ENCODE measurements around the gene TMC8.

DNA sequence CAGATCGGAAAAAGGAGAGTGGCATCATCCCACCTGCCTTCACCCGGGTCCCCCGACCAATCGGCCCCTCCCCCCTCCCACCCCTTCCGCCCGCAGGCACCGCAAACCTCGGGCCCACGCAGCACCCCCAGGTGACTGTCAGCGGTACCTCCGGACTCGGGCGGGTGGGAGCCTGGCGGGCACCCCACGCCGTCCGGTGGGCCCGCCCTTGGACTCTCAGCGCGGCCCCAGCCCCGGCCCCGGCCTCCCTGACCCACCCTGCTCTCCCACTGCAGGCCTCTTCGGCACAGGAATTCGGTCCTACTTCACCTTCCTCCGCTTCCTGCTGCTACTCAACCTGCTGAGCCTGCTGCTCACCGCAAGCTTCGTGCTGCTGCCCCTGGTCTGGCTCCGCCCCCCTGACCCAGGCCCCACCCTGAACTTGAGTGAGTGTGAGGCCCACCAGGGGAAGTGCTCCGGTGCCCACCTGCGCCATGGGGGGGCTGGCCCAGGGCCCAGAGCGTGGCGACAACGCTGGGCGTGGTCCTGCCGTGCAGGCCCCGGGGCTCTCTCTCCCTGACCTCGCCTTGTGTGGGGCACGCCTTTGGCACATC is 1.6 kb downstream of the TMC8 start:
- TF ChIP-seq, protein P1, sequence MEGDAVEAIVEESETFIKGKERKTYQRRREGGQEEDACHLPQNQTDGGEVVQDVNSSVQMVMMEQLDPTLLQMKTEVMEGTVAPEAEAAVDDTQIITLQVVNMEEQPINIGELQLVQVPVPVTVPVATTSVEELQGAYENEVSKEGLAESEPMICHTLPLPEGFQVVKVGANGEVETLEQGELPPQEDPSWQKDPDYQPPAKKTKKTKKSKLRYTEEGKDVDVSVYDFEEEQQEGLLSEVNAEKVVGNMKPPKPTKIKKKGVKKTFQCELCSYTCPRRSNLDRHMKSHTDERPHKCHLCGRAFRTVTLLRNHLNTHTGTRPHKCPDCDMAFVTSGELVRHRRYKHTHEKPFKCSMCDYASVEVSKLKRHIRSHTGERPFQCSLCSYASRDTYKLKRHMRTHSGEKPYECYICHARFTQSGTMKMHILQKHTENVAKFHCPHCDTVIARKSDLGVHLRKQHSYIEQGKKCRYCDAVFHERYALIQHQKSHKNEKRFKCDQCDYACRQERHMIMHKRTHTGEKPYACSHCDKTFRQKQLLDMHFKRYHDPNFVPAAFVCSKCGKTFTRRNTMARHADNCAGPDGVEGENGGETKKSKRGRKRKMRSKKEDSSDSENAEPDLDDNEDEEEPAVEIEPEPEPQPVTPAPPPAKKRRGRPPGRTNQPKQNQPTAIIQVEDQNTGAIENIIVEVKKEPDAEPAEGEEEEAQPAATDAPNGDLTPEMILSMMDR (IDR thresholded peaks at IDR 0.05; ENCODE audit: poor library complexity, severe bottlenecking): no peak
- TF ChIP-seq, protein P2, sequence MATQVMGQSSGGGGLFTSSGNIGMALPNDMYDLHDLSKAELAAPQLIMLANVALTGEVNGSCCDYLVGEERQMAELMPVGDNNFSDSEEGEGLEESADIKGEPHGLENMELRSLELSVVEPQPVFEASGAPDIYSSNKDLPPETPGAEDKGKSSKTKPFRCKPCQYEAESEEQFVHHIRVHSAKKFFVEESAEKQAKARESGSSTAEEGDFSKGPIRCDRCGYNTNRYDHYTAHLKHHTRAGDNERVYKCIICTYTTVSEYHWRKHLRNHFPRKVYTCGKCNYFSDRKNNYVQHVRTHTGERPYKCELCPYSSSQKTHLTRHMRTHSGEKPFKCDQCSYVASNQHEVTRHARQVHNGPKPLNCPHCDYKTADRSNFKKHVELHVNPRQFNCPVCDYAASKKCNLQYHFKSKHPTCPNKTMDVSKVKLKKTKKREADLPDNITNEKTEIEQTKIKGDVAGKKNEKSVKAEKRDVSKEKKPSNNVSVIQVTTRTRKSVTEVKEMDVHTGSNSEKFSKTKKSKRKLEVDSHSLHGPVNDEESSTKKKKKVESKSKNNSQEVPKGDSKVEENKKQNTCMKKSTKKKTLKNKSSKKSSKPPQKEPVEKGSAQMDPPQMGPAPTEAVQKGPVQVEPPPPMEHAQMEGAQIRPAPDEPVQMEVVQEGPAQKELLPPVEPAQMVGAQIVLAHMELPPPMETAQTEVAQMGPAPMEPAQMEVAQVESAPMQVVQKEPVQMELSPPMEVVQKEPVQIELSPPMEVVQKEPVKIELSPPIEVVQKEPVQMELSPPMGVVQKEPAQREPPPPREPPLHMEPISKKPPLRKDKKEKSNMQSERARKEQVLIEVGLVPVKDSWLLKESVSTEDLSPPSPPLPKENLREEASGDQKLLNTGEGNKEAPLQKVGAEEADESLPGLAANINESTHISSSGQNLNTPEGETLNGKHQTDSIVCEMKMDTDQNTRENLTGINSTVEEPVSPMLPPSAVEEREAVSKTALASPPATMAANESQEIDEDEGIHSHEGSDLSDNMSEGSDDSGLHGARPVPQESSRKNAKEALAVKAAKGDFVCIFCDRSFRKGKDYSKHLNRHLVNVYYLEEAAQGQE (IDR thresholded peaks at IDR 0.05; ENCODE audit: borderline replicate concordance): no peak
- no peak for TF ChIP-seq POLR2AphosphoS5 (IDR thresholded peaks at IDR 0.05)

All from neural cell (in vitro differentiated cells).